SK-N-SH (cell line): ENCODE results near the gene ARGLU1.

Experiments
- CTCF ChIP-seq: fragments of 200-600 bp; sonication (generic); IDR thresholded peaks from 2 replicates; pipeline ENCODE4 v1.6.1; 2017; ENCODE audit warnings: antibody characterized with exemption, mild to moderate bottlenecking, moderate library complexity
- EP300 ChIP-seq, 2 experiments: IDR thresholded peaks; 2 replicates each; pipeline versions ENCODE4 v1.4.0 to v1.6.1; 2012; ENCODE audit warnings: borderline replicate concordance in 1 of 2, low read depth in 1 of 2, low read length in 1 of 2

- TF ChIP-seq CTCF, result no peak
- no peak for TF ChIP-seq EP300 (IDR thresholded peaks at IDR 0.05; ENCODE audit: borderline replicate concordance in 1 of 2, low read depth in 1 of 2, low read length in 1 of 2)
Measured at GRCh38 chr13:106568299-106569003, 514 bp upstream of the ARGLU1 start.
